ELR (cell line): ENCODE data around the gene PLSCR3.

ENCODE experiments used
- DNase-seq: peaks from one replicate; pipeline ENCODE4 v3.0.0-alpha.2; 2015; ENCODE audit warnings: low read depth

PLSCR3 gene

GRCh38 chr17:7405350-7406234 is 11.3 kb upstream of the PLSCR3 start:
- DNase-seq: peak; percentile 37

- peak; percentile 64 for DNase-seq
Observed at GRCh38 chr17:7404737-7405349, 10.5 kb upstream of the PLSCR3 start.

- DNase-seq: peak; percentile 100
Observed at GRCh38 chr17:7403977-7404736, 9.8 kb upstream of the PLSCR3 start, which contains the start of gene TMEM256. TSS of gene TMEM256 (minus strand) at chr17:7404097. CDS start at chr17:7404084, 13 bp downstream.

GRCh38 chr17:7403727-7403976 is 9.3 kb upstream of the PLSCR3 start:
- peak; percentile 87 for DNase-seq

GRCh38 chr17:7403043-7403726 is 8.9 kb upstream of the PLSCR3 start:
- no peak for DNase-seq

- no peak for DNase-seq
Observed at GRCh38 chr17:7398612-7399011, 4.3 kb upstream of the PLSCR3 start.

GRCh38 chr17:7396147-7396546 is 1.8 kb upstream of the PLSCR3 start:
- no peak for DNase-seq

GRCh38 chr17:7393613-7394451 is 493 bp downstream of the PLSCR3 start:
- peak; percentile 43 for DNase-seq

- DNase-seq: no peak
Observed at GRCh38 chr17:7392696-7393612, 1.4 kb downstream of the PLSCR3 start.

- no peak for DNase-seq
Observed at GRCh38 chr17:7391307-7391706, 3.0 kb downstream of the PLSCR3 start.

- DNase-seq: no peak
Observed at GRCh38 chr17:7389924-7390910, 4.1 kb downstream of the PLSCR3 start.

GRCh38 chr17:7388856-7389255 is 5.5 kb downstream of the PLSCR3 start:
- no peak for DNase-seq

- DNase-seq: no peak
Observed at GRCh38 chr17:7384489-7385081, 9.7 kb downstream of the PLSCR3 start.

GRCh38 chr17:7383742-7384488 is 10.4 kb downstream of the PLSCR3 start:
- peak; percentile 24 for DNase-seq

GRCh38 chr17:7383371-7383741 is 11.0 kb downstream of the PLSCR3 start:
- DNase-seq: no peak

- DNase-seq: no peak
Observed at GRCh38 chr17:7382901-7383300, 11.4 kb downstream of the PLSCR3 start.

GRCh38 chr17:7380855-7381683 is 13.3 kb downstream of the PLSCR3 start, which contains the start of gene TNK1:
TSS of gene TNK1 (plus strand) at chr17:7381089. CDS start at chr17:7382927, 1,838 bp downstream.
- DNase-seq: peak; percentile 20
